ENCODE data around the gene SMARCA2. TPM values are rescaled to one million over a fixed set of nuclear protein-coding genes. Genes with fewer than 3 reads are reported as not detected.

Gene SMARCA2
- polyA plus RNA-seq, 1 donor from 2014 or later: 150 TPM

DNA sequence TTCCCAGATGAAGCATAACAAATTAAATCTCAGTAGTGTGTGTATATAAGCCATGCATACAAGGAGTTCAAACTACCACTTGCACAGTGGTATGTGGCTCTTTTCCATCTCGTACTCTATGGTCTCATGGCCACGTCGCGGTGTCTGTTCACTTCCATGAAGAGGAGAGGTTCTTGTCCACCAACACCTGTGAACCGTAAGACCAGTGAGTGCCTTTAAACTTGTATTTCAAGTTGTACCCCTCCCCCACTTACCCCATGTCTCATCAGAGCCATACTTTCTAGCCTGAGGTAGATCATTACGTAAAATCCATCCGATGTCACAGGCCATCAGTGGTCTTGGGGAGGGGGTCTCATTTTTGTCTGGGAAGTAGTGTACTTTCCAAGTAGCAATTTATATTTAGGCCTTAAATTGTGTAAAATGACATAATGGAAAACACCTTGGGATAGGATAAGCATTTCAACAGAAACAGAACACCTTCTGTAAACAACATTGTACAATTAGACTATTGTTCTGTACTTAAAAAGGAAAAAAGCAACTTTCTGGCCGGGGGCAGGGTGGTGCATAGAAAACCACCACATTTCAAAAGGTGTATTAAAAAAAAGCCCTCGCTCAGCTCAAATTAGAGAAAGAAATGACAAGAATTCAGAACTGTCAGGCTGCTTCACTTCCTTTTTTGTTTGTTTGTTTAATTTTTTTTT is 163.0 kb downstream of the SMARCA2 start:
- H3K79me2 ChIP-seq (replicated peaks; ENCODE audit: insufficient read depth, low read length): no peaks in the 10 kb centered on the region
- no peaks in the 10 kb centered on the region for H3F3A ChIP-seq (ENCODE audit: insufficient read depth, low read length, poor library complexity, severe bottlenecking)
- no peak overlapping the region for H3K4me3 ChIP-seq (ENCODE audit: low read length)
- H3K4me2 ChIP-seq (ENCODE audit: low read length): no peak overlapping the region
- H3K27ac ChIP-seq (ENCODE audit: low read length): no peak overlapping the region
- no peak overlapping the region for H2AFZ ChIP-seq (ENCODE audit: low read depth, low read length)
- H3K36me3 ChIP-seq (ENCODE audit: insufficient read depth, low read length): no peaks in the 10 kb centered on the region
- no peaks in the 10 kb centered on the region for H3K9me2 ChIP-seq (ENCODE audit: insufficient read depth, low read length)
- no peak overlapping the region for H3K9ac ChIP-seq (ENCODE audit: low read length)
- H3K9me3 ChIP-seq (ENCODE audit: low read length): no peaks in the 10 kb centered on the region
- TF ChIP-seq EZH2 (IDR thresholded peaks at IDR 0.05; ENCODE audit: borderline replicate concordance, insufficient read depth, low read length, poor library complexity, severe bottlenecking) (no peak), SMC3 (conservative IDR thresholded peaks at IDR 0.05; ENCODE audit: poor library complexity) (no peak), MXI1 (conservative IDR thresholded peaks at IDR 0.05; ENCODE audit: poor library complexity, severe bottlenecking) (no peak), EP300 (conservative IDR thresholded peaks at IDR 0.05; ENCODE audit: poor library complexity, severe bottlenecking) (no peak), RAD21 (conservative IDR thresholded peaks at IDR 0.05) (no peak), TAF1 (IDR thresholded peaks at IDR 0.05; ENCODE audit: low read depth) (no peak), POLR2AphosphoS5 (IDR thresholded peaks at IDR 0.05) (no peak)
- TF ChIP-seq, protein P1, sequence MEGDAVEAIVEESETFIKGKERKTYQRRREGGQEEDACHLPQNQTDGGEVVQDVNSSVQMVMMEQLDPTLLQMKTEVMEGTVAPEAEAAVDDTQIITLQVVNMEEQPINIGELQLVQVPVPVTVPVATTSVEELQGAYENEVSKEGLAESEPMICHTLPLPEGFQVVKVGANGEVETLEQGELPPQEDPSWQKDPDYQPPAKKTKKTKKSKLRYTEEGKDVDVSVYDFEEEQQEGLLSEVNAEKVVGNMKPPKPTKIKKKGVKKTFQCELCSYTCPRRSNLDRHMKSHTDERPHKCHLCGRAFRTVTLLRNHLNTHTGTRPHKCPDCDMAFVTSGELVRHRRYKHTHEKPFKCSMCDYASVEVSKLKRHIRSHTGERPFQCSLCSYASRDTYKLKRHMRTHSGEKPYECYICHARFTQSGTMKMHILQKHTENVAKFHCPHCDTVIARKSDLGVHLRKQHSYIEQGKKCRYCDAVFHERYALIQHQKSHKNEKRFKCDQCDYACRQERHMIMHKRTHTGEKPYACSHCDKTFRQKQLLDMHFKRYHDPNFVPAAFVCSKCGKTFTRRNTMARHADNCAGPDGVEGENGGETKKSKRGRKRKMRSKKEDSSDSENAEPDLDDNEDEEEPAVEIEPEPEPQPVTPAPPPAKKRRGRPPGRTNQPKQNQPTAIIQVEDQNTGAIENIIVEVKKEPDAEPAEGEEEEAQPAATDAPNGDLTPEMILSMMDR (IDR thresholded peaks at IDR 0.05; ENCODE audit: poor library complexity, severe bottlenecking): no peak
- TF ChIP-seq, protein P2, sequence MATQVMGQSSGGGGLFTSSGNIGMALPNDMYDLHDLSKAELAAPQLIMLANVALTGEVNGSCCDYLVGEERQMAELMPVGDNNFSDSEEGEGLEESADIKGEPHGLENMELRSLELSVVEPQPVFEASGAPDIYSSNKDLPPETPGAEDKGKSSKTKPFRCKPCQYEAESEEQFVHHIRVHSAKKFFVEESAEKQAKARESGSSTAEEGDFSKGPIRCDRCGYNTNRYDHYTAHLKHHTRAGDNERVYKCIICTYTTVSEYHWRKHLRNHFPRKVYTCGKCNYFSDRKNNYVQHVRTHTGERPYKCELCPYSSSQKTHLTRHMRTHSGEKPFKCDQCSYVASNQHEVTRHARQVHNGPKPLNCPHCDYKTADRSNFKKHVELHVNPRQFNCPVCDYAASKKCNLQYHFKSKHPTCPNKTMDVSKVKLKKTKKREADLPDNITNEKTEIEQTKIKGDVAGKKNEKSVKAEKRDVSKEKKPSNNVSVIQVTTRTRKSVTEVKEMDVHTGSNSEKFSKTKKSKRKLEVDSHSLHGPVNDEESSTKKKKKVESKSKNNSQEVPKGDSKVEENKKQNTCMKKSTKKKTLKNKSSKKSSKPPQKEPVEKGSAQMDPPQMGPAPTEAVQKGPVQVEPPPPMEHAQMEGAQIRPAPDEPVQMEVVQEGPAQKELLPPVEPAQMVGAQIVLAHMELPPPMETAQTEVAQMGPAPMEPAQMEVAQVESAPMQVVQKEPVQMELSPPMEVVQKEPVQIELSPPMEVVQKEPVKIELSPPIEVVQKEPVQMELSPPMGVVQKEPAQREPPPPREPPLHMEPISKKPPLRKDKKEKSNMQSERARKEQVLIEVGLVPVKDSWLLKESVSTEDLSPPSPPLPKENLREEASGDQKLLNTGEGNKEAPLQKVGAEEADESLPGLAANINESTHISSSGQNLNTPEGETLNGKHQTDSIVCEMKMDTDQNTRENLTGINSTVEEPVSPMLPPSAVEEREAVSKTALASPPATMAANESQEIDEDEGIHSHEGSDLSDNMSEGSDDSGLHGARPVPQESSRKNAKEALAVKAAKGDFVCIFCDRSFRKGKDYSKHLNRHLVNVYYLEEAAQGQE (IDR thresholded peaks at IDR 0.05; ENCODE audit: borderline replicate concordance): no peak
- no peaks in the 10 kb centered on the region for H4K20me1 ChIP-seq (ENCODE audit: insufficient read depth)
- no peaks in the 10 kb centered on the region for H3K27me3 ChIP-seq (ENCODE audit: insufficient read depth, low read depth, low read length)

DNA sequence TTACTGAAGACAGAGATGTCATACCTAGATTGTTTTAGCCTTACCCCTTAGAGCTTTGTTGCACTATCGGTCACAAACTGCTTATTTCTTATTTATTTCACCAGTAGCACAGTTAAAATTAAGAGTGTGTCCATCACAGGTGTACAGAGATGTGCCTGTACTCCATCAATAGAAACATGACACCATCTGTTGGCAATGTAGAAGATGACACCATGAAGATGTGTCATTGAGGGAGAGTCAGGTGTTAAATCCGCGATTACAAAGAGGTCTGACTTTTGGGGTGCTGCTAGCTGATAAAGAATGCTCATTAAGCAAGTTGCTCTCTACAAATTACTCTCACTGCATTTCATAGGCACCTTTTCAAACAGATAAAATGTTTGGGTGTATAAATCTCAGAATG is 164.4 kb downstream of the SMARCA2 start:
- H3K9me3 ChIP-seq (ENCODE audit: low read length): no peaks in the 10 kb centered on the region
- peak overlapping the region; percentile 92 for H3K27ac ChIP-seq (ENCODE audit: low read length)
- peak overlapping the region; percentile 54 for H3K4me3 ChIP-seq (ENCODE audit: low read length)

More for the DNA sequence above, 164.4 kb downstream of the SMARCA2 start:
- no peak overlapping the region for H2AFZ ChIP-seq (ENCODE audit: low read depth, low read length)
- peak overlapping the region; percentile 58 for H3K9ac ChIP-seq (ENCODE audit: low read length)
- H3K79me2 ChIP-seq (replicated peaks; ENCODE audit: insufficient read depth, low read length): no peaks in the 10 kb centered on the region
- TF ChIP-seq SMC3 (conservative IDR thresholded peaks at IDR 0.05; ENCODE audit: poor library complexity) (peak; percentile 52), TAF1 (IDR thresholded peaks at IDR 0.05; ENCODE audit: low read depth) (no peak), EP300 (conservative IDR thresholded peaks at IDR 0.05; ENCODE audit: poor library complexity, severe bottlenecking) (no peak), RAD21 (conservative IDR thresholded peaks at IDR 0.05) (peak; percentile 65)
- TF ChIP-seq, protein P1 (IDR thresholded peaks at IDR 0.05; ENCODE audit: poor library complexity, severe bottlenecking): peak; percentile 67
- no peaks in the 10 kb centered on the region for H3K36me3 ChIP-seq (ENCODE audit: insufficient read depth, low read length)
- H4K20me1 ChIP-seq (ENCODE audit: insufficient read depth): no peaks in the 10 kb centered on the region
- H3F3A ChIP-seq (ENCODE audit: insufficient read depth, low read length, poor library complexity, severe bottlenecking): no peaks in the 10 kb centered on the region
- no peaks in the 10 kb centered on the region for H3K27me3 ChIP-seq (ENCODE audit: insufficient read depth, low read depth, low read length)
- no peaks in the 10 kb centered on the region for H3K9me2 ChIP-seq (ENCODE audit: insufficient read depth, low read length)
- peak overlapping the region; percentile 12 for H3K4me2 ChIP-seq (ENCODE audit: low read length)
